GM18511 (cell line): ENCODE data around the gene SRSF8.
"Not testable (repeated sequence)": the region's sequence is repeated elsewhere in the genome, so short reads cannot be mapped to it uniquely, and the experiment has no call there.

Experiments used
- ATAC-seq: cut with Tn5 transposase; IDR thresholded peaks from one replicate; pipeline ENCODE4 v1.9.1; 2021; ENCODE audit warnings: mild to moderate bottlenecking, moderate library complexity; ENCODE audit not compliant: unreplicated experiment

The SRSF8 gene

DNA sequence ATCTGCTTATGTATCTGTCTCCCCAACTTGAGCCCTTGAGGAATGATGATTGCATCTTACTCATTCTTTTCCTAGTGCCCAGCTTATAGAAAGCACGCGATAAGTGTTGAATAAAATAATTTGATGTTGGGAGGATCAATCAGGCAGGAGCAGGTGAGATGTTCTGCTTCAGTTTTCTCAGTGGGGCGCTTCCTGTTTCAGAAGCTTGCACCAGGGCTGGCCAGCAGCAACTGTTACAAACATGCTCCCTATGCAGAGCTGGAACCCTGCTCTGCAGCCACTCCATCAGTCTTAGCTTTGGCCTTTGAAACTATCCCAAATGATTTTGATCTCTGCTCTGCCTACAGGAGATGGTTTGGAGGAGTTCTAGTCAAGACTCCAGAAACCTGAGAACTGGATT lies 26.8 kb downstream of the SRSF8 start:
- peak; percentile 15 for ATAC-seq

DNA sequence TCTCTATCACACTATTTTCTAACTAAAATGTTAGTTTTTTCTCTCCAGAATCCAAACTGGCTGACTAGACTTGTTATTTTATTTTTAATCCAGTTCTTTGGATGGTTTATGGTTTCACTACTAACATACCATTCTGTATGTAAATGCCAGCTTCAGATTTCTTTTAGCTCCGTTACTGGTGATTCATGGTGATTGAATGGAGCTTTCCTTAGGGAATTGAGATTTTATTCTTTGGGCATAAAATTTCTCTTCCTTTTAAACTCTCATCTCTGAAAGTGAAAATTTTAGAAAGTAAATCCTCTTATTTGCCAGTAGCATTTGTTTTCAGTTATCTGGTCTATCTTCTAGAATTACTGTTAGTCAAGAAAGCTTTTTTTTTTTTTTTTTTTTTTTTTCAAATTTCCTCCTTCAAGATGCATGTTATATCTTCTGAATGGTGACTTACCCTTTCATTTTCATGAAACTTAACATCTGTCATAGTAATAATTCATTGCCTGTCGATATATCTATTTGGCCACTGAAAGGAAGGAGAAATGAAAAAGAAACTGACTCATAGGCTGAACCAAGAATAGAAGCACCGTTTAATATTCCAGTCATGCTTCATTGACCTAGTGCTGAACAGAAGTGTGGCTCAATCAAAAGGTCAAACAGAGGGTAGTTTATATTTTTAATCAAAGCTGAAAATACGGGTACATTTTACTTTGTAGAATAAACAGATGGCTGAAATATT lies 29.3 kb downstream of the SRSF8 start:
- peak; percentile 84 for ATAC-seq

DNA sequence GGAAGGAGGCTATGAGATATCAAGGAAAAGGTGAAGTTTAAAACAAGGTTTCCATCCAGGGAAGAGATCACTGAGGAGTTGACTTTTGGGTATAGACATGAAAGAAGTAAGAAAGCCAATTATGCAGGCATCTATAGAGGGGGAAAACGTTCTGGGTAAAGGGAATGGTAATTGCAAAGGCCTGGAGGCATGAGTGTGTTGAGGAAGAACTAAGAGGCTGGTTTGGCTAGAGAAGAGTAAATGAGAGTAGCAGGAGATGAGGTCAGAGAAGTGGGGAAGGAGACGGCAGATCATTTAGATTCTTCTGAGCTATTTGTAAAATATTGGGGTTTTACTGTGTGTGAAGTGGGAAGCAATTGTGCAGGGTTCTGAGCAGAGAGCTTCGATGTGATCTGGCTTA lies 30.5 kb downstream of the SRSF8 start:
- no peak for ATAC-seq

DNA sequence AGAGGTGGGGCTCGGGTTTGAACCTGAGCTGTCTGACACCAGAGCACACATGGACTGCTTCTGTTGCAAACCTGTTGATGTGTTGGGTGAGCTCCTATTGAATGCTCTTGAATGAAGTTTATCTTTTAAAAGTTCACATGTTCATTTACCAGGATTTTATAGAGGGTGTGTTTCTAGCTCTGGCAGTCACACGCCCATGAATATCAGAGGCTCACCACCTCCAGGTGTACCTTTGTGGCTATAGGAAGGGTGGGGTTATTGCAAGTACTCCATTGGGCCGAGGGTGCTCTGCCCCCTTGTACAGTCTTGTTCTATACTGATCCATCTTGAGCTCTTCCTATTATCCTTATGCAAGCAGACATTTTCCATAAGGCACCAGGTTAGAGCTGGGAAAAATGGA lies 32.1 kb downstream of the SRSF8 start:
- no peak for ATAC-seq

DNA sequence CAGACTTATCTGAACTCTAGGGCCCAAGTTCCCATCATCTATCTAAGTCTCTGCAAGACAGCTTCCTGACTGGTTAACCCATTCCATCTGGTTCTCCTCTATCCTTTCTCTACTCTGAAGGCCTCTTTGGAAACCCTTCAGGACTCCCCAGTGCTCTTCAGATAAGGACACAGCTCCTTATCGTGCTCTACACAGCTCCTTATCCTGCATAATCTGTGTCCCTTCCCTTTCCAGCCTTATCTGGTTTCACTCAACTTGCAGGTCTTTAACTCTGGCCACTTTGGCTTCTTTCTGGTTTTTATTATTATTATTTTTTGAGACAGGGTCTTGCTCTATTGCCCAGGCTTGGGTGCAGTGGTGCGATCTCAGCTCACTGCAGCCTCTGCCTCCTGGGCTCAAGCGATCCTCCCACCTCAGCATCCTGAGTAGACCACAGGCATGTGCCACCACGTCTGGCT lies 33.5 kb downstream of the SRSF8 start:
- ATAC-seq: no peak

DNA sequence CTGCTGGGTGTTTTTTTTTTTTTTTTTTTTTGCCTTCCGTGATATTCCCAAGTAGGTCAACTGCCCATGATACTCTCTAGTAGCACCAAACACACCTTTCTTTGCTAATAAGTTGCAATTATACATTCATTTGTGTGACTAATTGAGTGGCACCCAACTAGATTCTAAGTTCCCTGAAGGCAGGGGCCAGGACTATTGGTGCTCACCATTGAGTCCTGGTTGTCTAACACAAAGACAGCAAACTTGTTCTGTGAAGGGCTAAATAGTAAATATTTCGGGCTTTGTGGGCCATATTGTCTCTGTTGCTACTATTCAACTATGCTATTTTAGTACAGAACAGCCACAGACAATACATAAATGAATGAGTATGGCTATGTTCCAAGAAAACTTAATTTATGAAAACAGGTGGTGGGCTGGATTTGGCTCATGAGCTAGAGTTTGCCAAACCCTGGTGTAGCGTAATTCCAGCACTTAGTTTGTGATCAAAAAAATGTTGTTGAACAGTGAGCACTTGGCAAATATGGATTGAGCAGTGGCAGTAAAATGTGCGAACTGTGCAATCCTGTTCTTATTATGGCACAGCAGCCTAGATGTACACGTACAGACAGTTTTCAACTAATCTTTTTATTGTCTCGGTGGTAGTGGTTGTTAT lies 34.3 kb downstream of the SRSF8 start:
- ATAC-seq: no peak

DNA sequence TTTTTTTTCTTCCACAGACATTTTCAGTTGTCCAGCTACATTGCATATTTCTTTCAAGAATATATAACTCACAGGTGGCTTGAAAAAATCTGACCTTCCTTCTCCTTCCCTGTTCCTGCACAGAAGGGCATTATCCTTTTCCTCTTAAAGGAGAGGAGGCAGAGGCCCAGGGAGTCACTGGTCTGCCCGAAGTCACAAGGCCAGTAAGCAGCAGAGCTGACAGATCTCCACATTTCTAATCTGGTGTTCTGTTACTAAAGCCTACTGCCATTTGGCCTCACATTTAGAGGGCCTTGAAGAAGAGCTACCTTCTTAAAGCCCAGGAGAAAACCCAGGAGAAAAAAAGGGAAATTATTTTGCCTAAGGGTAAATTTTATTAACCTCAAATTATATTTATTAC lies 35.2 kb downstream of the SRSF8 start:
- ATAC-seq: no peak

DNA sequence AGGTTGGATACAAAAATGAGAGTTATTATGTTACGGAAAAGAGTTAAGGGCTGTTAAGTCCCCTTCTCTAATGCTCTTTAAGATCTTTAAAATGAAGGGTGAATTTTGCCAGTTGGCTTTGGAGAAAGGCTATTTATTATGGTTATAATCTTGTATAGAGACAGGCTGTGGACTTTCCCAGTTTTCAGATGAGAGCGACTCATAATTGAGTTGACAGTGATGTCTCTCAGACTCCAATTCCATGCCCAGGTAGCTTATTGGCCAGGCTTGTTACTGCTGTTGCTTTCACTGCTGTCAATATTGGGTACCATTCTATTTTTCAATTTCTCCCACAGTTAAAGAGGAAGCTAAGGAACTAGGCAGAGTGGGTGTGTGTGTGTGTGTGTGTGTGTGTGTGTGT lies 36.0 kb downstream of the SRSF8 start:
- no peak for ATAC-seq

DNA sequence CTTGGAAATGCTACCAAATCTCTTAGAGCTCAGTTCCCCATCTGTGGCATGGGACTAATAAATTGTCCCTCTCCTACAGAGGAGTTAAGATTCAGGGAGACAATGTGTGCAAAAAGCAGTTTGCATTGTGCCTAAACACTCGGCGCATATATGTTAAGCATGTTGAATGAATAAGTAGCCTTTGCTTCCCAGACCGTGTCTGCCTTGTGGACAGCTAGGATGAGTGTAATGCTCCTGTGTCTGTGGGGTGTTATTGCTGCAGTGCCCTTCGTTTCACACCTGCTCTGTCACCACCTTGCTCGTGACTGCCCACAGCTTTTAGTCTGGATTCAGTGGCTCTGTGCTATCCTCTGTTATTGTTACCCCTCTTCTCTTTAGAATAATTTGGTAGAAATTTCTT lies 37.0 kb downstream of the SRSF8 start:
- ATAC-seq: no peak

DNA sequence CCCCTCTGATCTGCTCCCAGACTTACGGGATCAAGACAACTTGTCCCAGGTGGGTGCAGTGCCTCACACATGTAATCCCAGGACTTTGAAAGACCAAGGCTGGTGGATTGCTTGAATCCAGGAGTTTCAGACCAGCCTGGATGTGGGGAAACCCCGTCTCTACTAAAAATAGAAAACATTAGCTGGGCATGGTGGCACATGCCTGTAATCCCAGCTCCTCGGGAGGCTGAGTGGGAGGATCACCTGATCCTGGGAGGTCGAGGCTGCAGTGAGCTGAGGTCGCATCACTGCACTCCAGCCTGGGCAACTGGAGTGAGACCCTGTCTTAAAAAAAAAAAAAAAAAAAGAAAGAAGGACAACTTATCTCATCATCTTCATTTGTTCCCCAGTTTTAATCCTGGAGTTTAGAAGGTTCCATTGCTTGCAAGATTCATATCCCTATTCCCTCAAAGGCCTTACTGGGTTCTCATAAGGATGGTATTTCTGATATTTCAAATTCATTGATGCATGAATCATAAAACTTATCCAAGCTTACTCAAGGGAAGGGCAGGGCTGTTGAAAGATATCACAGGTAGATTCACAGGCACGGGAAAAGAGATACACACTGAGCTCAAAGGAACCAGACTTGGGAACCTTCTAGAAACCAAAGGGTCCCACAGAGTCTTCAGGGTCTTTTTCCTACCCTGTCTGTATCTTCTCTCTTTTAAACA lies 37.6 kb downstream of the SRSF8 start:
- no peak for ATAC-seq

DNA sequence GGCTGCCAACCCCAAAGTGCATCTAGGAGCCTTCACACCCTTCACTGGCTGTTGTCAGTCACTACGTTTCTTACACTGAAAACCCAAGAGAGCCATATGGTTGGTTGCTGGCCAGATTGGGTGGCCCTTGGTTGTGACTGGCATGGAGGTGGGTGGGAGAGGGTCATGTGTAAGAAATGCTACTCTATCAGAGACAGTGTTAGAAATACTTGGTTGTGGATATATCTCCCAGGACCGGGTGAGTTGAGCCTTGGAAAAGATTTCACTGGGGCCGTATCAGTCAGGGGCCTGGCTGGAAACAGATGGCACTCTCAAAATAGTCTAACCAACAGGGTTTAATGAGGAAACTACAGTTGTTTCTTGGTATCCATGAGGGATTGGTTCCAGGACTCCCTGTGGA lies 38.1 kb downstream of the SRSF8 start:
- ATAC-seq: no peak

DNA sequence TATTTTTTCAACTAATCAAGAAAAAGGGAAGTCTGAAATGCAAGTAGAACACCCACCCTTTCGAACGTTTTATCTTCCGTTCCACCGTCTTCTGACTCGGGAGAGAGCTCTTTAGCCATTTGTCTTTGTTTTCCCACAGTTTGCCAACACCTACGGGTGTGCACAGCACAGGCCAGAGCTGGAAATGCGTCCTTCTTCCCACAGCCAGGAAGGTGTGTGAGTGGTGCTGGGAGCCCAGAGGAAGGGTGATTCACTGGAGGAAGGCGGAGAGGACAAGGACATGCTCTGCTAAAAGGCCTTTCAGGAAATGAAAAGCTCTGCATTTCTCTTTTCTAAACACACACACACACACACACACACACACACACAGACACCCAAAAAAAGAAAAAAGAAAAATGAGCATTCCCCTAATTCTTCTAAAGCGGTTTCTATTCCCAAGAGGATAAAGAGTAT lies 41.5 kb downstream of the SRSF8 start:
- ATAC-seq: no peak

DNA sequence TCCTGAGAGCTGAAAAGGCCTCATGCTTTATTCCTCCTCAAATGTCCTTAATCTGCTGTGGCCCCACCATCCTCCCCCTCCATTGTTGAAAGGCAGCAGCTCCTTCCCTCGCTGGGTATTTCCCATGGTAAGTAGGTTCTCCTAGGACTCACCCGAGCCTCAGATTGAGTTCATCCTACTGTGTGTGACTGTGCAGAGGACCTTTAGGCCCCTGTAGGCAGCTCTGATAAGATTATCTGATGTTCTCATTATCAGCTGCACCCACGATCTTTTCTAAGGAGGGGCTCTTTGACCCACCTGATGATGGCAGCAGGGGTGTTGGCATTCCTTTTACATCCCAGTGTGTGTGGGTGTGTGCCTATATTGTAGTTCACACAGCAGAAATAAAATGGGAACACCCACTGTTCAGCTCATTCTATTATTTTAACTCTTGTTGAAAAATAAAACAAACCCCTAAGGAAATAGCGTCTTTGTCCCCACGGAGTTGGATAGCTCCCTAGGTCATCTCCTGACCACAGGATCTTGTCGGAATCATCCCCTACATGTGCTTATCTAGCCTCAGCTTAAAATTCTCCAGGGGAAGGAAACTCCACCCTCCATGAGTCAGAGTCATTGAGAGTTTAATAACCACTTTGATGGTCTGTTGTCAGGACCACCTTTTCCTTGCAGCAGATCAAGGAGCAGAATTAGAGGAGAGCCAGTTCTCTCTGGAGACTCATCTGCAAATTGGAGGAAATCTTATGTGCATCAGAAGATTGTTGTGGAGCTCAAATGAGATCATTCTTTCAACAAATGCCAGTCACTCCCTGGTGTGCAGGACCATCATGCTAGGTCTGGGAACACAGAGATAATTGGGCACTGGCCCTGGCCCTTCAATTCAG lies 42.2 kb downstream of the SRSF8 start:
- ATAC-seq: no peak

DNA sequence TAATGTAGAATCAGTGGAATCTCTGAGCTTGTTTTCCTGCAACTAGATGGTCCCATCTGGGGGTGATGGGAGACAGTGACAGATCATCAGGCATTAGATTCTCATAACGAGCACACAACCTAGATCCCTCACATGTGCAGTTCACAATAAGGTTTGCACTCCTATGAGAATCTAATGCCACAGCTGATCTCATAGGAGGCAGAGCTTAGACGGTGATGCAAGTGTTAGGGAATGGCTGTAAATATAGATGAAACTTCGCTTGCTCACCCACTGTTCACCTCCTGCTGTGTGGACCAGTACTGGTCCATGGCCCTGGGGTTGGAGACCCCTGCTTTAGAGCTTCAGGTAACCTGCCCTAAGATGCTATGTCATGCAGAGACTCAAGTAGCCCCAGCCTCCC lies 44.8 kb downstream of the SRSF8 start:
- not testable (repeated sequence) for ATAC-seq

DNA sequence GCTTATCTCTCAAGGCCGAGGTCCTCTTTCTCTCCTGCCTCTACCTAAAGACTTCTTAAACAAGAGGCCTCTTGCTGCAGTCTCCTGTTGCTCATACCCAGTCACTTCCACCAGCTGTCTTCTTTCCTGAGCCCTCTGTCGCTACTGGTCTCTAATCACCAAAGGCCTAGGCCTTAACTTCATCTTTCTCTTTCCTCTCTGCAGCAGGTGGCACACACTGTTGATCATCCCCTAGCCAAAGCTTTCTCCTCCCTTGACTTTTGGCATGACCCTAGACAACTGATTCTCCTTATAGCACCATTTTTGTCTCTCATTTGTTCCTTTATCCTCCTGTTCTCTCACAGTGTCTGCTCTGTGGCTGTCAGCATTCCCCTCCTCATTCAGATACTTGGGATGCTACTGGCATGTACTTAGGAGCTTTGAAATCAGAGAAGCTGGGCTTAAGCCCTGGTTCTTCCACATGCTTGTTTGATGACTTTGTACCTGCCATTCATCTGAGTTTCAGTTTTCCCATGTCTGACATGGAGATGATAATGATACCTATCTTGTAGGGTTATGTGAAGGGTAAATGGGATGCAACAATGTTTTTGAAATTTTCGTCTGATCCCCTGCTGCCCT lies 45.3 kb downstream of the SRSF8 start:
- no peak for ATAC-seq

DNA sequence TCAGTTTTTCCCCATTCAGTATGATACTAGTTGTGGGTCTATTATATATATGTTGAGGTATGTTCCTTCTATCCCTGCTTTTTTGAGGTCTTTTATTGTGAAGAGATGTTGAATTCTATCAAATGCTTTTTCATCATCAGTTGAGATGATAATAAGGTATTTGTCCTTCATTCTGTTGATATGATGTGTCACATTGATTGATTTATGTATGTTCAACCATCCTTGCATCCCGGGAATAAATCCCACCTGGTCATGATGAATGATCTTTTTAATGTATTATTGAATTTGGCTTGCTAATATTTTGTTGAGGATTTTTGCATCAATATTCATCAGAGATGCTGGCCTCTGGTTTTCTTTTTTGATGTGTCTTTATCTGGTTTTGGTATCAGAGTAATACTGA lies 48.9 kb downstream of the SRSF8 start:
- no peak for ATAC-seq

DNA sequence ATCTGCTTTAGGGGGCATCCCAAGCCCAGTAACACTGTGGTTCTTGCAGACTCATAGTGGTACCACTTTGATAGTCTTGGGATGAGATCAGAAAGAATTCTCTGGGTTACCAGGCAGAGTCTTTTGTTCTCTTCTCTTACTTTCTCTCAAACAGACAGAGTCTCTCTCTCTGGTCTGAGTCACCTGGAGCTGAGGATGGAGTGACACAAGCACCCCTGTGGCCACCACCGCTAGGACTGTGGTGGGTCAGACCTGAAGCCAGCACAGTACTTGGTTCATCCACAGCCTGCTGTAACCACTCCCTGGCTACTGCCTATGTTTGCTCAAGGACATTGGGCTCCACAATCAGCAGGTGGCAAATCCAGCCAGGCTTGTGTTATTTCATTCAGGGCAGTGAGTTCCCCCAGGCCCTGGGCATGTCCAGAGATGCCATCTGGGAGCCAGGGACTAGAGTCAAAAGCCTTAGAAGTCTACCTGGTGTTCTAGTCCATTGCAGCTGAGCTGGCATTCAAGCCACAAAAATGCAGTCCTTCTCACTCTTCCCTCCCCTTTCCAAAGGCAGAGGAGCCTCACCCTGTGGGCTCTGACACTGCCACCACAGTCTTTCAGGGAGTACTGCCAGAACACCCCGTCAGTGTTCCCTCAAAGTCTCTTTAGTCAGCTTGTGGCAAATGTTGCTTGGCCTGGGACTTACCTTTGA lies 52.8 kb downstream of the SRSF8 start:
- peak; percentile 58 for ATAC-seq
